ENCODE results near the gene CPE.

GRCh38 chr4:165439344-165439743 lies 60.5 kb downstream of the CPE start:
- TF ChIP-seq EZH2phosphoT487 (IDR thresholded peaks at IDR 0.05; ENCODE audit: insufficient read depth, low read depth), result no peak
- TF ChIP-seq EZH2 (IDR thresholded peaks at IDR 0.05; ENCODE audit: insufficient read depth, poor library complexity, severe bottlenecking), result no peak

All from GM23248 (cell line).